COR-L47 (cell line): ENCODE data around the gene MYO18B.

Experiments
- DNase-seq: peaks from one replicate; lab custom pipeline; 2025; lab: John Stamatoyannopoulos, UW

The MYO18B gene

DNA sequence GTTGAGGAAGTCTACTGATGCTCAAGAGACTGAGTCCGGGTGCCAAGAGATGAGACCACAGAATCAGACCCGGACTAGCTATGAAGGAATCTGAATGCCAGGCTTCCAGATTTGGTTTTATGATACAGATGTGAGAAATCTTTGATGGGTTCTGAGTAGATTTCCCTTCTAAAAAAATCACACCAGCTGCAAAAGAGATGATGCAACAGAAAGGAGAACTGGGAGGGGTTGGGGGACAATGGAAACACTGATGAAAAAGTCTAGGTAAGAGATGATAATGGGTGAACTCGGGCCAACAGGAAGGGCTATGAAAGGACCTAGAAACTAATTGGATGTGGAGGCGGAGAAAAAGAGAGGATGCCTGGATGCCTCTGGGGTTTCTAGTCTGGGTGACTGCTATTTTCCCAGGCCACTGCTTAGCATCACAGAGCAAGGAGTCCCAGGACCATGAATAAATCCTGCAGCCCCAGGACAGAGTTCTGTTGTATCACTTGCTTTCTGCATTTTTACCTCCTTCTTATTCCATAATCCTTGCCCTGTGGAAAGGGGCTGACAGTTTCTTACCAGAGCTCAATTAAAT is 311.8 kb downstream of the MYO18B start:
- peak; percentile 20 for DNase-seq

- peak; percentile 76 for DNase-seq
Measured at GRCh38 chr22:26054841-26055605, 313.0 kb downstream of the MYO18B start.

GRCh38 chr22:26055693-26056092 is 313.7 kb downstream of the MYO18B start:
- peak; percentile 11 for DNase-seq

GRCh38 chr22:26056455-26057200 is 314.6 kb downstream of the MYO18B start:
- no peak for DNase-seq

DNA sequence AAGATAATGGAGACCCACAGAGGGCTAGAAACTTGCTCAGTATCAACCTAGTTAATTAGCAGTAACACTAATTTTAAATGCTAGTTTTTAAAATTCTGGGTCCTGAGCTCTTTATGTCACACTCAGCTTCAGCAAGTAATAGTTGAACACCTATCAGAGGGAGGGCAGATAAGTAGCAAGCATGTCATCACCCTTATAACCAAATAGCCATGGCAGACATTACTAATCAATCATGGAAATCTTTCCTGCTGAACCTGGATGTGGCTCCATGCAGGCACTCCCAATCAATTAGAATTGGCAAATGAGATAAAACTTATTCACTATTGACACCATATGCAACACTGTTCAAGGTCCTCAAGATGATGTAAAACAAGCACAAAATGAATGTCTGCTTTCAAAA is 315.7 kb downstream of the MYO18B start:
- DNase-seq: no peak

GRCh38 chr22:26064048-26064447 is 322.1 kb downstream of the MYO18B start:
- DNase-seq: no peak

DNA sequence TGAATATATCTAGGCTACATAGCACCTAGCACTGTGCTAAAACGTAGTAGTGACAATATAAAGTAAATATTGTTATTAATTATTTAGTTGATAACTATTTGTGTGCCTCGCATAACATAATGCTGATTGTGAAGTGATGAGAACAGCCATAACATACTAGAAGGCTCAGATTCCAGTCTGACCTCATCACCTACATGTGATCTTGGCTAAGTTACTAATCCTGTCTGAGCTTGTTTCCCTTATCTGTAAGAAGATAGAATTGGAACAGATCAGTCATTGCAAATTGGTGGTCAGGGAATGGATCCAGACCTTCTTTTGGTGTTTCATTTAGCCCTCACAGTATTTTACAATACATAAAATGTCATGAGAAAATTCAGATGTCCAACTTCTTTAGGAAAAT is 323.9 kb downstream of the MYO18B start:
- DNase-seq: no peak

GRCh38 chr22:26066534-26066933 is 324.5 kb downstream of the MYO18B start:
- DNase-seq: peak; percentile 90

DNA sequence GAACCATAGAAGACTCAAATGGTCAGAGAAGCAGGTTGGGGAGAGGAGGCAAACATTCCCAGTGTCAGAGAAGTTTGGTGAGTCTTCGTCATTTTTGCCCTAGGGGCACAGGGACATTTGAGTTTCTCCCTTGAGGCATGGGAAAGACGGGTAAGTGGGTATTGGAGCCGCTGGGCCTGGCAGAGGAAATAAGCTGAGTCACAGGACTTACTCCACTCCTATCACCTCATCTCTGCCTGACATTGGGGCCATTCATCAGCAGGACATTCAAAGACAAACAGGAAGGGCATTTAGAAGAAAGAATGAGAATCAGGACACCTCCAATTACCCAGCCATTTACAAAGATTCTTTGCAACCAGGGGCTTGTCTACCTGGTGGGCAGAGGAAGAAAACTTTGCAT is 326.6 kb downstream of the MYO18B start:
- DNase-seq: no peak

DNA sequence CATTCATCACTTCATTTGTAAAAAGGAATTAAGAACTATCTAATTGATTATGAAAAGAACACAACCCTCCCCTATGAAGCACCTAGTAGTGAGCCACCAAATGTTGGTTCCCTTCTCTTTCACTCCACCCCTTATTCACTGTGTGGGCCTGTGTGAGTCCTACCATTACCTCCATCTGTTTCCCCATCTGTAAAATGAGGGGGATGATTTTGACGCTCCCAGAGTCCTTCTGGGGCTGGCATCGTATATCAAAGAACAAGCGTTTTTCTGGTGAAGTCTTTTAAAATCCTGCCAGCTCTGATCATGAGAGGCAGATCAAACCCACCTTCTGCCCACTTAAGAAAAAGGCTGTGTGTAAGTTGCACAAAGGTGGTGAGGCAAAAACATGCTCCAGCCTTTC is 330.6 kb downstream of the MYO18B start:
- DNase-seq: no peak

DNA sequence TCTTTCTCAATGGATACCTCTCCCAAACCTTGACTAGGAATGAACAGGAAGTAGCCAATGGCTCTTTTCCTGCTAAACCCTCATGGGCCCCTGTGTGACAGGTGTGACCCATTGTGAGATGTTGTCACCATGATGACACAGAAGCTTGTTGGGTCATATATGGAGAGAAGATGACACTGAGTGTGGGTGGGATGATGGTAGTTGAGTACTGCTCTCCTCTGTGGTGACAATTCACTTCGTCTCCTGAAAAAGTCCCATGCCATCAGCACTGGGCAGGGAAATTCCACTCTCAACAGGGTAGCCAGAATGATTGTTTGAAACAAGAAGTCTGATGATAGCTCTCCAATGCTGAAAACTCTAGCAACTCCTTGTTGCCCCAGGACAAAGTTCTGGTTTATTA is 333.3 kb downstream of the MYO18B start:
- no peak for DNase-seq

DNA sequence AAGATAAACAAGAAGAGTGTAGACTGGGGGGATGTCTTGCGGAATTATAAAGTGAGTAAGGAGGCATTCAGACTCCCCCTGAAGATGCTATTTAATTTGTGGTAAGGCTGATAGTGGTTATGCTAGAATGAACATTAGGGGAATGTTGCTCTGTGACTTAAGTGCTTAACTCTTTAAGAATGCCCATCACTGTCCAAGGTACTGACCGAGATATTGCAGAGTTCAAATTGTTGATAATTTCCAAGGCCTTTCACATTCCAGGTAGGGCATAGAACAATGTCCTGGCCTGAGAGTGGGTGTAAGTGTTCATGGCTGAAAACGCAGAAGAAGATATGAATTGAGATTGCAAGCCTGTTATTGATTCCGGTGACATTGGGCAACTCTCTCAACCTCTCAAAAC is 337.0 kb downstream of the MYO18B start:
- no peak for DNase-seq
